Body of pancreas (tissue), 4 donors: ENCODE measurements around the gene IQGAP2.

Source experiments
- POLR2A ChIP-seq, 3 donors: fragments of 450-650 bp; IDR thresholded peaks; one replicate each; pipeline ENCODE4 v1.6.1; 2016; ENCODE audit warnings: antibody characterized with exemption in 3 of 3, mild to moderate bottlenecking in 2 of 3
- TF ChIP-seq, protein P1 (sequence below), 7 experiments: fragments of 450-650 bp in 4 of 7; fragments of 200-600 bp in 3 of 7; sonication (generic) in 3 of 7; IDR thresholded peaks; one replicate each; pipeline ENCODE4 v1.5.1; 2016 to 2019; ENCODE audit warnings: antibody characterized with exemption in 7 of 7

DNA sequence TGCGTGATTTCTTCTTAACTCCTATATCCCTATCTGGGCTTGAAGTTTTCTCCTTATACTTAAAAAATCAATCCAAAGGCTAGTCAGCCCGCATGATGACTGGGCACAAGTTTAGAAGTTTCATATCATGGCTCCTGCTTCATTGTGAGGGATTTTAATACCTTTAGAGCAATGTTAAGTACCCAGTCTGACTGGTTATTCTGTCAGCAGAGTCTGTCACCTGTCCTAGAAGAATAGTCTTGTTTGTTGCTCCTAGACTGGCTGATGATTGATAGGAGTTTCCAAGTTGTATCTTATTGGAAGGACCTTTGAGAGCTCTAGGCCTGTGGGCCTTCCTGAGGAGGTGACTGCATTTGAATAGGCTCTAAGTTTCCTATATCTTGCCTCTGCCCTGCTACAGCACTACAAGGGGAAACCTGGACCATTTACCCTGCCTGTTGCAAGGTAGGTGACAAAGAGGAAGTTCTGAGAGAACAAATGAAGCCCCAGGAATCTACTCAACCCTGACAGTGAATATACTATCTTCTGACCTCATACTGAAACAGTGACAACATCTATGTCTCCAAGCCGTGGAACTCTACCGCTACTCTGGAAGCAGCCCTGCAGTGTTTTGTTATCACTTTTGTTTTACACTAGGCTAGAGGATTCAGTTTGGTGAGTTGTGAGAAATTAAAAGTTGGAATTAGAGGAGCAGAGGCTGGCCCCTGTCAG, 153.6 kb downstream of the IQGAP2 start:
- TF ChIP-seq, protein P1, sequence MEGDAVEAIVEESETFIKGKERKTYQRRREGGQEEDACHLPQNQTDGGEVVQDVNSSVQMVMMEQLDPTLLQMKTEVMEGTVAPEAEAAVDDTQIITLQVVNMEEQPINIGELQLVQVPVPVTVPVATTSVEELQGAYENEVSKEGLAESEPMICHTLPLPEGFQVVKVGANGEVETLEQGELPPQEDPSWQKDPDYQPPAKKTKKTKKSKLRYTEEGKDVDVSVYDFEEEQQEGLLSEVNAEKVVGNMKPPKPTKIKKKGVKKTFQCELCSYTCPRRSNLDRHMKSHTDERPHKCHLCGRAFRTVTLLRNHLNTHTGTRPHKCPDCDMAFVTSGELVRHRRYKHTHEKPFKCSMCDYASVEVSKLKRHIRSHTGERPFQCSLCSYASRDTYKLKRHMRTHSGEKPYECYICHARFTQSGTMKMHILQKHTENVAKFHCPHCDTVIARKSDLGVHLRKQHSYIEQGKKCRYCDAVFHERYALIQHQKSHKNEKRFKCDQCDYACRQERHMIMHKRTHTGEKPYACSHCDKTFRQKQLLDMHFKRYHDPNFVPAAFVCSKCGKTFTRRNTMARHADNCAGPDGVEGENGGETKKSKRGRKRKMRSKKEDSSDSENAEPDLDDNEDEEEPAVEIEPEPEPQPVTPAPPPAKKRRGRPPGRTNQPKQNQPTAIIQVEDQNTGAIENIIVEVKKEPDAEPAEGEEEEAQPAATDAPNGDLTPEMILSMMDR (IDR thresholded peaks at IDR 0.05) = no peak
- TF ChIP-seq POLR2A (IDR thresholded peaks at IDR 0.05) = no peak
